GM19035 (cell line): ENCODE results near the gene TMEM170A.

Experiments used
- ATAC-seq: cut with Tn5 transposase; IDR thresholded peaks from one replicate; pipeline ENCODE4 v1.9.1; 2021; ENCODE audit not compliant: unreplicated experiment

Gene TMEM170A

GRCh38 chr16:75406943-75407342, 57.5 kb downstream of the TMEM170A start:
- ATAC-seq, result no peak

- no peak for ATAC-seq
Measured at GRCh38 chr16:75402821-75403475, 61.5 kb downstream of the TMEM170A start.

- no peak for ATAC-seq
Measured at GRCh38 chr16:75402159-75402820, 62.2 kb downstream of the TMEM170A start.

GRCh38 chr16:75401691-75402090, 62.8 kb downstream of the TMEM170A start:
- ATAC-seq, result no peak

- no peak for ATAC-seq
Measured at GRCh38 chr16:75398333-75398732, 66.2 kb downstream of the TMEM170A start.

- ATAC-seq, result no peak
Measured at GRCh38 chr16:75394941-75395340, 69.5 kb downstream of the TMEM170A start.
